HepG2 (cell line): Measurements from ENCODE around the gene SMIM12. TPM values are rescaled to one million over a fixed set of nuclear protein-coding genes. Genes with fewer than 3 reads are reported as not detected.

Experiments
- ATAC-seq: fragments of 200-7000 bp; cut with Tn5 transposase; 3 replicates; pipeline ENCODE4 v1.9.1; 2020; ENCODE audit warnings: mild to moderate bottlenecking, moderate library complexity
- BruUV-seq: library from RNA; stranded (reverse); fragments of 400-500 nt; replicated peaks from 2 replicates; lab custom pipeline; 2021; lab: Mats Ljungman, UMichigan
- CTCF ChIA-PET: fragments of 300-600 bp; formaldehyde crosslinking; extraction: SDS; loops from one replicate; lab custom pipeline; 2021; ENCODE audit warnings: low total read pairs, inconsistent platforms, low intra/inter-chr PET ratio; lab: Yijun Ruan, JAX
- POLR2A ChIA-PET: fragments of 350-600 bp; sonication (Branson Sonifier 250); formaldehyde crosslinking; loops from one replicate; lab custom pipeline; 2020; ENCODE audit warnings: antibody characterized with exemption, inconsistent platforms; lab: Yijun Ruan, JAX
- DNase-seq: peaks from one replicate; pipeline ENCODE4 v3.0.0-alpha.2; 2015; ENCODE audit warnings: low spot score
- FAIRE-seq: peaks from 3 replicates; lab custom pipeline; 2011; peaks lifted over from hg19 to GRCh38; lab: Jason Lieb, UNC
- H2AFZ ChIP-seq: one replicate; pipeline ENCODE4 v1.6.1; 2011; ENCODE audit warnings: low read length, inconsistent platforms
- H3K27ac ChIP-seq: fragments of 300-600 bp; 3 replicates; pipeline ENCODE4 v1.8.0; 2011; ENCODE audit warnings: mixed run types, mild to moderate bottlenecking, mixed read lengths, low read length, inconsistent platforms; ENCODE audit not compliant: insufficient read depth; ENCODE audit errors: extremely low read length
- H3K27me3 ChIP-seq, 2 experiments: fragments of 200-600 bp in 1 of 2; 2 replicates in 1 of 2; 3 replicates in 1 of 2; pipeline versions ENCODE4 v1.6.0 to v1.8.0; 2011; ENCODE audit warnings: low read length in 2 of 2, mild to moderate bottlenecking in 2 of 2, moderate library complexity in 2 of 2, inconsistent platforms in 1 of 2; ENCODE audit not compliant: insufficient read depth in 2 of 2, control insufficient read depth in 1 of 2
- H3K36me3 ChIP-seq, 2 experiments: fragments of 200-600 bp in 1 of 2; replicated peaks in 1 of 2; 2 replicates in 1 of 2; 3 replicates in 1 of 2; pipeline versions ENCODE4 v1.5.1 to v1.8.0; 2011; ENCODE audit warnings: low read length in 2 of 2, inconsistent platforms in 1 of 2; ENCODE audit not compliant: insufficient read depth in 2 of 2, control insufficient read depth in 1 of 2
- H3K4me1 ChIP-seq: 2 replicates; pipeline ENCODE4 v1.5.1; 2012; ENCODE audit warnings: low read length, inconsistent platforms; ENCODE audit not compliant: insufficient read depth
- H3K4me2 ChIP-seq: 2 replicates; pipeline ENCODE4 v1.6.0; 2011; ENCODE audit warnings: low read depth, low read length, inconsistent platforms
- H3K4me3 ChIP-seq, 3 experiments: fragments of 200-600 bp in 1 of 3; sonication (generic), shearing (Covaris generic) in 1 of 3; replicated peaks in 1 of 3; 2 replicates each; pipeline ENCODE4 v1.5.1; 2011 to 2016; ENCODE audit warnings: low read length in 3 of 3, inconsistent platforms in 2 of 3, low read depth in 2 of 3, mild to moderate bottlenecking in 2 of 3, control low read depth in 1 of 3, mixed read lengths in 1 of 3; ENCODE audit not compliant: insufficient read depth in 1 of 3
- H3K79me2 ChIP-seq: one replicate; pipeline ENCODE4 v1.6.1; 2011; ENCODE audit warnings: low read length, inconsistent platforms; ENCODE audit not compliant: insufficient read depth
- H3K9ac ChIP-seq: 2 replicates; pipeline ENCODE4 v1.6.0; 2011; ENCODE audit warnings: mild to moderate bottlenecking, low read depth, low read length, inconsistent platforms; ENCODE audit not compliant: insufficient read depth
- H3K9me3 ChIP-seq: 2 replicates; pipeline ENCODE4 v1.5.1; 2012; ENCODE audit warnings: mild to moderate bottlenecking, low read length
- H4K20me1 ChIP-seq: 2 replicates; pipeline ENCODE4 v1.6.0; 2011; ENCODE audit warnings: inconsistent platforms, mild to moderate bottlenecking, low read length, moderate library complexity; ENCODE audit not compliant: insufficient read depth
- SRSF4 ChIP-seq: fragments of 200-400 bp; formaldehyde crosslinking; IDR thresholded peaks from one replicate; pipeline ENCODE4 v1.6.1; 2018; ENCODE audit warnings: mild to moderate bottlenecking, low read depth, low read length, moderate library complexity; ENCODE audit not compliant: poor library complexity, severe bottlenecking
- TSC22D2 ChIP-seq: sonication (generic); formaldehyde crosslinking; IDR thresholded peaks from 2 replicates; pipeline ENCODE4 v1.5.1; 2020; ENCODE audit warnings: missing genetic modification reagents, mild to moderate bottlenecking, borderline replicate concordance
- ZBTB37 ChIP-seq: sonication (generic); formaldehyde crosslinking; IDR thresholded peaks from 2 replicates; pipeline ENCODE4 v1.4.0; 2020; ENCODE audit warnings: mild to moderate bottlenecking, missing genetic modification reagents
- ZNF414 ChIP-seq: sonication (generic); formaldehyde crosslinking; IDR thresholded peaks from 2 replicates; pipeline ENCODE4 v1.5.0; 2020; ENCODE audit warnings: missing genetic modification reagents
- ZNF530 ChIP-seq: sonication (generic); formaldehyde crosslinking; IDR thresholded peaks from 2 replicates; pipeline ENCODE4 v1.5.0; 2020; ENCODE audit warnings: low read depth, mild to moderate bottlenecking, missing genetic modification reagents
- ZNF7 ChIP-seq: IDR thresholded peaks from 2 replicates; pipeline ENCODE4 v1.6.1; 2016; ENCODE audit warnings: missing biosample characterization, missing genetic modification reagents
- ZNF749 ChIP-seq: sonication (generic); formaldehyde crosslinking; IDR thresholded peaks from 2 replicates; pipeline ENCODE4 v1.8.0; 2022; ENCODE audit warnings: mild to moderate bottlenecking, missing genetic modification reagents, moderate library complexity, borderline replicate concordance
- WGBS: methylation state at CpG from one replicate; pipeline ENCODE4 v1.1.6; 2017; ENCODE audit warnings: low lambda C conversion rate; 5-methylcytosine and 5-hydroxymethylcytosine counted together
- in situ Hi-C: cut with HindIII; loops from 2 replicates; pipeline ENCODE4 v1.10.0; 2017; ENCODE audit warnings: low pct_unique_long_range_greater_than_20kb; ENCODE audit not compliant: extremely low pct_ligation_motif_present
- intact Hi-C: fragments of 100-400 bp; cut with micrococcal nuclease; formaldehyde crosslinking; loops from one replicate; pipeline ENCODE4 v1.10.0; 2022; ENCODE audit not compliant: unreplicated experiment
- polyA plus RNA-seq, 8 experiments: library from polyadenylated mRNA; depleted of rRNA in 3 of 8; stranded (reverse) in 7 of 8; unstranded in 1 of 8; fragments of >200 nt; fragmentation: Illumina TruSeq in 4 of 8; extraction: Trizol in 4 of 8; gene quantifications; 2 replicates each; pipeline versions ENCODE4 v1.2.1 to v1.2.3, GENCODE V29; 2011 to 2016; ENCODE audit warnings: low read depth in 4 of 8, missing spikeins in 1 of 8, mixed read lengths in 1 of 8; ENCODE audit not compliant: insufficient read depth in 1 of 8
- total RNA-seq, 5 experiments: library from RNA; depleted of rRNA; stranded (reverse); fragments of >200 nt; fragmentation: Illumina TruSeq; extraction: Trizol; gene quantifications; 2 replicates each; pipeline ENCODE4 v1.2.3, GENCODE V29; 2016; ENCODE audit warnings: low read depth in 1 of 5
- TF ChIP-seq, protein P1 (sequence below): sonication (generic); formaldehyde crosslinking; IDR thresholded peaks from 2 replicates; pipeline ENCODE4 v1.5.0; 2020; ENCODE audit warnings: mild to moderate bottlenecking, missing genetic modification reagents, borderline replicate concordance

Gene SMIM12
- total and polyA plus RNA-seq, 2 of the 13 experiments (the other 11 are each of a cell fraction or from before 2014, with no cell fraction given) = 20.1 to 41.3 TPM

- TF ChIP-seq, protein P1, sequence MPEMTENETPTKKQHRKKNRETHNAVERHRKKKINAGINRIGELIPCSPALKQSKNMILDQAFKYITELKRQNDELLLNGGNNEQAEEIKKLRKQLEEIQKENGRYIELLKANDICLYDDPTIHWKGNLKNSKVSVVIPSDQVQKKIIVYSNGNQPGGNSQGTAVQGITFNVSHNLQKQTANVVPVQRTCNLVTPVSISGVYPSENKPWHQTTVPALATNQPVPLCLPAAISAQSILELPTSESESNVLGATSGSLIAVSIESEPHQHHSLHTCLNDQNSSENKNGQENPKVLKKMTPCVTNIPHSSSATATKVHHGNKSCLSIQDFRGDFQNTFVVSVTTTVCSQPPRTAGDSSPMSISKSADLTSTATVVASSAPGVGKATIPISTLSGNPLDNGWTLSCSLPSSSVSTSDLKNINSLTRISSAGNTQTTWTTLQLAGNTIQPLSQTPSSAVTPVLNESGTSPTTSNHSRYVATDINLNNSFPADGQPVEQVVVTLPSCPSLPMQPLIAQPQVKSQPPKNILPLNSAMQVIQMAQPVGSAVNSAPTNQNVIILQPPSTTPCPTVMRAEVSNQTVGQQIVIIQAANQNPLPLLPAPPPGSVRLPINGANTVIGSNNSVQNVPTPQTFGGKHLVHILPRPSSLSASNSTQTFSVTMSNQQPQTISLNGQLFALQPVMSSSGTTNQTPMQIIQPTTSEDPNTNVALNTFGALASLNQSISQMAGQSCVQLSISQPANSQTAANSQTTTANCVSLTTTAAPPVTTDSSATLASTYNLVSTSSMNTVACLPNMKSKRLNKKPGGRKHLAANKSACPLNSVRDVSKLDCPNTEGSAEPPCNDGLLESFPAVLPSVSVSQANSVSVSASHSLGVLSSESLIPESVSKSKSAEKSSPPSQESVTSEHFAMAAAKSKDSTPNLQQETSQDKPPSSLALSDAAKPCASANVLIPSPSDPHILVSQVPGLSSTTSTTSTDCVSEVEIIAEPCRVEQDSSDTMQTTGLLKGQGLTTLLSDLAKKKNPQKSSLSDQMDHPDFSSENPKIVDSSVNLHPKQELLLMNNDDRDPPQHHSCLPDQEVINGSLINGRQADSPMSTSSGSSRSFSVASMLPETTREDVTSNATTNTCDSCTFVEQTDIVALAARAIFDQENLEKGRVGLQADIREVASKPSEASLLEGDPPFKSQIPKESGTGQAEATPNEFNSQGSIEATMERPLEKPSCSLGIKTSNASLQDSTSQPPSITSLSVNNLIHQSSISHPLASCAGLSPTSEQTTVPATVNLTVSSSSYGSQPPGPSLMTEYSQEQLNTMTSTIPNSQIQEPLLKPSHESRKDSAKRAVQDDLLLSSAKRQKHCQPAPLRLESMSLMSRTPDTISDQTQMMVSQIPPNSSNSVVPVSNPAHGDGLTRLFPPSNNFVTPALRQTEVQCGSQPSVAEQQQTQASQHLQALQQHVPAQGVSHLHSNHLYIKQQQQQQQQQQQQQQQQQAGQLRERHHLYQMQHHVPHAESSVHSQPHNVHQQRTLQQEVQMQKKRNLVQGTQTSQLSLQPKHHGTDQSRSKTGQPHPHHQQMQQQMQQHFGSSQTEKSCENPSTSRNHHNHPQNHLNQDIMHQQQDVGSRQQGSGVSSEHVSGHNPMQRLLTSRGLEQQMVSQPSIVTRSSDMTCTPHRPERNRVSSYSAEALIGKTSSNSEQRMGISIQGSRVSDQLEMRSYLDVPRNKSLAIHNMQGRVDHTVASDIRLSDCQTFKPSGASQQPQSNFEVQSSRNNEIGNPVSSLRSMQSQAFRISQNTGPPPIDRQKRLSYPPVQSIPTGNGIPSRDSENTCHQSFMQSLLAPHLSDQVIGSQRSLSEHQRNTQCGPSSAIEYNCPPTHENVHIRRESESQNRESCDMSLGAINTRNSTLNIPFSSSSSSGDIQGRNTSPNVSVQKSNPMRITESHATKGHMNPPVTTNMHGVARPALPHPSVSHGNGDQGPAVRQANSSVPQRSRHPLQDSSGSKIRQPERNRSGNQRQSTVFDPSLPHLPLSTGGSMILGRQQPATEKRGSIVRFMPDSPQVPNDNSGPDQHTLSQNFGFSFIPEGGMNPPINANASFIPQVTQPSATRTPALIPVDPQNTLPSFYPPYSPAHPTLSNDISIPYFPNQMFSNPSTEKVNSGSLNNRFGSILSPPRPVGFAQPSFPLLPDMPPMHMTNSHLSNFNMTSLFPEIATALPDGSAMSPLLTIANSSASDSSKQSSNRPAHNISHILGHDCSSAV = no peak
Observed at GRCh38 chr1:34868230-34869049, 8.9 kb upstream of the SMIM12 start (continued).

GRCh38 chr1:34867415-34867814 lies 7.9 kb upstream of the SMIM12 start:
- ChIA-PET CTCF (interaction anchor here (1.6 to 1.7 kb wide), 2 partner anchors 15 to 81 kb away, joined by 14 to 15 read pairs; no protein-coding TSS in a partner anchor), POLR2A (no interaction called here)
- H3K4me3 ChIP-seq = no peak overlapping the region
- H3K4me1 ChIP-seq = peaks cover 6% of the 10 kb centered on the region; the same call in 1 of the 2 replicates
- in situ Hi-C loops = no loop called here
- 71% methylated on average over 4 of the region's 6 CpGs for WGBS
- no peak overlapping the region for H3K4me2 ChIP-seq
- intact Hi-C loops = loop anchor here (2.0 kb wide), 1 partner anchor 15 kb away; no protein-coding TSS in a partner anchor
- H3K9me3 ChIP-seq = no peaks in the 10 kb centered on the region
- DNase-seq (no peak), ATAC-seq (no peak), FAIRE-seq (no peak)
- peaks cover 1 to 29% of the 10 kb centered on the region in 2 experiments for H3K27me3 ChIP-seq
- no peaks in the 10 kb centered on the region for H4K20me1 ChIP-seq
- BruUV-seq = no TSS peak
- TF ChIP-seq ZNF530 (CRISPR knock-in tag) (no peak), SRSF4 (no peak), ZNF7 (CRISPR knock-in tag) (no peak), ZNF414 (CRISPR knock-in tag) (no peak), ZNF749 (CRISPR knock-in tag) (no peak), TSC22D2 (no peak), ZBTB37 (CRISPR knock-in tag) (no peak)
- H3K9ac ChIP-seq = no peak overlapping the region
- no peak overlapping the region for H3K27ac ChIP-seq
- H2AFZ ChIP-seq = no peak overlapping the region
- no peaks in the 10 kb centered on the region for H3K79me2 ChIP-seq
- H3K36me3 ChIP-seq = no peaks in the 10 kb centered on the region
